ENCODE data around the gene SLC39A12. TPM values are rescaled to one million over a fixed set of nuclear protein-coding genes. Genes with fewer than 3 reads are reported as not detected.

SLC39A12 gene
- total and polyA plus RNA-seq, 10 of the 15 experiments (the other 5 are each of a cell fraction or from before 2014, with no cell fraction given) = 0.47 to 1.5 (median 0.68) TPM; not detected in 1

- BruUV-seq (replicated peaks) = no TSS peak
- DNase-seq (ENCODE audit: low read depth, low spot score) (peak; percentile 41), ATAC-seq (peak; percentile 95), FAIRE-seq (peak; percentile 99)
- WGBS (ENCODE audit: insufficient coverage, insufficient replicate concordance, low lambda C conversion rate, missing lambda C conversion rate) = 19% methylated on average over 6 of the region's 6 CpGs
- no peaks in the 10 kb centered on the region; the same call in 1 of the 3 replicates for H3K9me3 ChIP-seq (replicated peaks; ENCODE audit: control insufficient read depth, insufficient read depth, low read length)
- no peaks in the 10 kb centered on the region for H3K79me2 ChIP-seq (ENCODE audit: control insufficient read depth, insufficient read depth, low read length)
- H3K9ac ChIP-seq (ENCODE audit: control insufficient read depth, insufficient read depth, low read length) = no peak overlapping the region
- no peaks in the 10 kb centered on the region for H3K27me3 ChIP-seq (replicated peaks in 1 of 2; ENCODE audit: control insufficient read depth in 2 of 2, insufficient read depth in 2 of 2, low read length in 1 of 2)
- H2AFZ ChIP-seq (ENCODE audit: control insufficient read depth, low read depth, low read length) = no peak overlapping the region
- H3K4me3 ChIP-seq = no peak overlapping the region
- POLR2A ChIA-PET = interaction anchor here (1.1 kb wide), 1 partner anchor 8 kb away, joined by 4 read pairs; no protein-coding TSS in a partner anchor
- H3K36me3 ChIP-seq (ENCODE audit: control insufficient read depth in 2 of 2, insufficient read depth in 2 of 2, low read length in 1 of 2) = no peaks in the 10 kb centered on the region
- peaks cover 6% of the 10 kb centered on the region for H3K4me1 ChIP-seq (ENCODE audit: control insufficient read depth, insufficient read depth, low read length)
- CTCF ChIA-PET = interaction anchor here (0.7 to 1.0 kb wide), 2 partner anchors 8 to 512 kb away, joined by 3 read pairs; no protein-coding TSS in a partner anchor
- intact Hi-C loops (cut with micrococcal nuclease; ENCODE audit: unreplicated experiment) (no loop called here), in situ Hi-C loops (cut with MboI) (no loop called here)
- RAD21 ChIA-PET (ENCODE audit: unreplicated experiment) = no interaction called here
- H3K4me2 ChIP-seq (ENCODE audit: control insufficient read depth, insufficient read depth) = no peak overlapping the region
- SMC1A ChIA-PET (ENCODE audit: uncharacterized antibody, unreplicated experiment) = interaction anchor here (1.0 to 1.4 kb wide), 5 partner anchors 8 to 384 kb away, joined by 3 to 4 read pairs (median 3); no protein-coding TSS in a partner anchor
- H3K27ac ChIP-seq (ENCODE audit: control insufficient read depth, insufficient read depth) = no peak overlapping the region
- H4K20me1 ChIP-seq (ENCODE audit: control insufficient read depth, insufficient read depth) = no peaks in the 10 kb centered on the region
- TF ChIP-seq ZNF217 (IDR thresholded peaks at IDR 0.05) = no peak; the same call in 1 of the 2 replicates
- TF ChIP-seq ASH2L (IDR thresholded peaks at IDR 0.05; ENCODE audit: borderline replicate concordance, low read depth) = no peak
- no peak for TF ChIP-seq ZBTB4 (CRISPR knock-in tag; IDR thresholded peaks at IDR 0.05)
- TF ChIP-seq HDAC6 (IDR thresholded peaks at IDR 0.05; ENCODE audit: unreplicated experiment) = no peak
- no peak for TF ChIP-seq BCLAF1 (IDR thresholded peaks at IDR 0.05)
- TF ChIP-seq ETV6 (conservative IDR thresholded peaks at IDR 0.05 in 1 of 2, IDR thresholded peaks at IDR 0.05 in 1 of 2; ENCODE audit: borderline replicate concordance in 1 of 2, low read depth in 1 of 2) = peak in 1 of 2 experiments; percentile 50; a peak in 1 of 4 replicates
- 0 out of 2 replicates have a peak, but pooled peaks have one; percentile 6 for TF ChIP-seq NR2F1 (conservative IDR thresholded peaks at IDR 0.05)
- peak; percentile 89 for TF ChIP-seq PAX5 (IDR thresholded peaks at IDR 0.05; ENCODE audit: borderline replicate concordance, low read depth, low read length)
- peak; percentile 84; the same call in 1 of the 2 replicates for TF ChIP-seq BACH1 (IDR thresholded peaks at IDR 0.05; ENCODE audit: borderline replicate concordance)
- TF ChIP-seq CREM (IDR thresholded peaks at IDR 0.05; ENCODE audit: low read depth) = peak; percentile 73
- peak; percentile 89 for TF ChIP-seq FOXM1 (IDR thresholded peaks at IDR 0.05; ENCODE audit: low read depth, low read length)
- peak; percentile 94 for TF ChIP-seq RELB (IDR thresholded peaks at IDR 0.05; ENCODE audit: low read depth)
Observed at GRCh38 chr10:17989908-17990767, 38.4 kb downstream of the SLC39A12 start.
